OCI-LY1 (cell line): Measurements from ENCODE around the gene RMND5A.

ENCODE experiments used
- CTCF ChIP-seq: fragments of 200-600 bp; sonication (generic), shearing (Covaris generic); IDR thresholded peaks from 2 replicates; pipeline ENCODE4 v1.5.1; 2017; ENCODE audit warnings: mild to moderate bottlenecking, antibody characterized with exemption, low read length, moderate library complexity, mixed read lengths
- EZH2 ChIP-seq: fragments of 200-600 bp; sonication (generic), shearing (Covaris generic); IDR thresholded peaks from 2 replicates; pipeline ENCODE4 v1.8.0; 2017; ENCODE audit warnings: borderline replicate concordance, mixed run types, mild to moderate bottlenecking, antibody characterized with exemption, low read length, moderate library complexity, mixed read lengths

DNA sequence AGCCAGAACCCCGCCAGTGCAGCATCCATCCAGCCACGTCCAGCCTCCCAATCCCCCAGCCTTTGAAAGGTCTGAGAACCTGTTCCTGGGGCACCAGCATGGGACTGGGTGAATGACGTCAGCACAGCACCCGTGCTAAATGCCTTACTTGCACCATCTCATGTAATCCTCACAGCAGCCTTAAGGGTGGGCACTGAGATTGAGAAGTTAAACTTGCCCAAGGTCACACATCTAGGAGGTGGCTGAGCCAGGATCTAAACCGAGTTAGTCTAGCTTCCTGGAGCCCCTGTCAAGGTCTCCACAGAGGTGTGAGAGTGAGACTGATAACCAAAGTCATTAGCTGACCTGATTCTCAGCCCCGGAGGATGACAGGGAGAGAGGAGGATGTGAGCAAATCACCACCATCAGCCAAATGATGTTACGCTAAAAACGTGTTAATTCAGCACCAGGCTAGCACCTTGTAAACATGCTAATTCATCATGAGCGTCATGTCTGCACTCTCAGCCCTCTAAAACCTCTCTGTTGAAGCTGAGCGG lies 66.0 kb downstream of the RMND5A start:
- TF ChIP-seq CTCF (no peak), EZH2 (no peak)
